WI38 (cell line): ENCODE data around the gene INSRR.

Experiments used
- H3K4me3 ChIP-seq: 2 replicates; pipeline ENCODE4 v1.5.1; 2011; ENCODE audit warnings: low read depth, mild to moderate bottlenecking, control low read depth, low read length
- TF ChIP-seq, protein P1 (sequence below): IDR thresholded peaks from 2 replicates; pipeline ENCODE4 v1.5.1; 2012; ENCODE audit warnings: low read depth, mild to moderate bottlenecking, control low read depth, low read length

The INSRR gene

DNA sequence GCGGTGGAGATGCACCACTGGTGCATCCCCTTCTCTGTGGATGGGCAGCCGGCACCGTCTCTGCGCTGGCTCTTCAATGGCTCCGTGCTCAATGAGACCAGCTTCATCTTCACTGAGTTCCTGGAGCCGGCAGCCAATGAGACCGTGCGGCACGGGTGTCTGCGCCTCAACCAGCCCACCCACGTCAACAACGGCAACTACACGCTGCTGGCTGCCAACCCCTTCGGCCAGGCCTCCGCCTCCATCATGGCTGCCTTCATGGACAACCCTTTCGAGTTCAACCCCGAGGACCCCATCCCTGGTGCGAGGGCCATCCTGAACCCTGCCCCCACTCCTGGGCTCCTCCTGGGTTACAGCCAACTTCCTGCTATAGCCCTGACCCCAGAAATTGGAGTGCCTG, 14.7 kb upstream of the INSRR start:
- TF ChIP-seq, protein P1, sequence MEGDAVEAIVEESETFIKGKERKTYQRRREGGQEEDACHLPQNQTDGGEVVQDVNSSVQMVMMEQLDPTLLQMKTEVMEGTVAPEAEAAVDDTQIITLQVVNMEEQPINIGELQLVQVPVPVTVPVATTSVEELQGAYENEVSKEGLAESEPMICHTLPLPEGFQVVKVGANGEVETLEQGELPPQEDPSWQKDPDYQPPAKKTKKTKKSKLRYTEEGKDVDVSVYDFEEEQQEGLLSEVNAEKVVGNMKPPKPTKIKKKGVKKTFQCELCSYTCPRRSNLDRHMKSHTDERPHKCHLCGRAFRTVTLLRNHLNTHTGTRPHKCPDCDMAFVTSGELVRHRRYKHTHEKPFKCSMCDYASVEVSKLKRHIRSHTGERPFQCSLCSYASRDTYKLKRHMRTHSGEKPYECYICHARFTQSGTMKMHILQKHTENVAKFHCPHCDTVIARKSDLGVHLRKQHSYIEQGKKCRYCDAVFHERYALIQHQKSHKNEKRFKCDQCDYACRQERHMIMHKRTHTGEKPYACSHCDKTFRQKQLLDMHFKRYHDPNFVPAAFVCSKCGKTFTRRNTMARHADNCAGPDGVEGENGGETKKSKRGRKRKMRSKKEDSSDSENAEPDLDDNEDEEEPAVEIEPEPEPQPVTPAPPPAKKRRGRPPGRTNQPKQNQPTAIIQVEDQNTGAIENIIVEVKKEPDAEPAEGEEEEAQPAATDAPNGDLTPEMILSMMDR: no peak

DNA sequence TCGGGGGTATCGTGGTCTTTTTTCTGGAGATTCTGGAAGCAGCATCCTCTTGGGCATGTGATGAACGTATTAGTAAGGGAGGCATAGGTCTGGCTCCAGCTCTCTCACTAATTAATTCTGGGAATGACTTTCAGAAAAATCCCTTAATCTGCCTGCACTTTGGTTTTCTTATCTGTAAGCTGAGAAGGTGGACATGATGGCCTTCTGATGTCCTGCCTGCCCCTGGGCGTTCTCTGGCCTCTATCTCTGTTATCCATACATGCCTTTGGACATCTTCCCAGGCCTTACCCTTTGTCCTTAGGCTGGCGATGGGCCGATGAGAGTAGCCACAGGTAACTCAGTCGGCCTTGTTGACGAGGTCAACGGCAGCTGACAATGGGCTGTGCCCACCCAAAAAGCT, 10.5 kb upstream of the INSRR start:
- TF ChIP-seq, protein P1: no peak
- no peak overlapping the region for H3K4me3 ChIP-seq

More for the DNA sequence above, 14.7 kb upstream of the INSRR start:
- H3K4me3 ChIP-seq: no peak overlapping the region

DNA sequence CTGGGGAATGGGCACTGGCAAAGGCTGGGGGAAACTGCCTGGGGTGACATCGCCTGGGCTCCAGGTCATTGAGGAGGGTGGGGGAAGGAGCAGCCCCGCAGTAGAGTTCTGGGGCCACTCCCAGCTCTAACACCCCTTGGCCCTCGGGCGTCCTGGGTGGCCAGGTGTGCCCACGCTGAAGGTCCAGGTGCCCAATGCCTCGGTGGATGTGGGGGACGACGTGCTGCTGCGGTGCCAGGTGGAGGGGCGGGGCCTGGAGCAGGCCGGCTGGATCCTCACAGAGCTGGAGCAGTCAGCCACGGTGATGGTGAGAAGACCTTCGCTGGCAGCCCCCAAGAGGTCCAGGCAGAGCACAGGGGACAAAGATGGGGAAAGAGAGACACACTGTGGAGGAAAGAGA, 9.4 kb upstream of the INSRR start:
- TF ChIP-seq, protein P1: no peak
- H3K4me3 ChIP-seq: no peak overlapping the region

DNA sequence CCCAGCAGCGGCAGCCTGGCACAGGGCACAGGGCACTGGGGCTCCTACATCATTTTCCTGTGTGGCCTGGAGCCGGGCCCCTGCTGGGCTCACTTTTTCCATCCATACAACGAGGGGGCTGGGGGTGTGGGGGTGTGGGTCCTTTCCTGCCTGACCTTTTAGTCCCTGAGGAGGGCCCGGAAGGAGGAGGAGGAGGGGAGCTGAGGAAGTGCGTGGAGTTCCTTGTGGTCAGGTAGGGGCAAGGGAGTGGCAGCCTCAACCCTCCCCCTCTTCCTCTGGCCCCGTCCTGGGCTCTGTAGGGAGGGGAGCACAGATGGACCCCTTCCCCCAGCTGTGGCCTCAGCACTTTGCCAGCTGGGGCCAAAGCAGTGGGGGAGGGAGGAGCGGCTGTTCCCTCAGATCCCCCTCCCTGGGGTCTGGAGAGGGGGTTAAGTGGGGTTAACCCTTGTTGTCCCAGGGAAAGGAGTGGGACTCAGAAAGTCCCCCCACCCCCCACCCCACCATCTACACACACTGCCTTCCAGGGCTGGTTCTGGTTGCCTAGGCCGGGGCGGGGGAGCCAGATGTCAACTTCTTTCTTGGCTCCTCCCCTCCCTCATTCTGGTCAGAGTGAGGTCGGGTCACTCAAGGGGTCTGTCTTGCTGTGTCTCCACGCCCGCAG, 7.5 kb upstream of the INSRR start:
- TF ChIP-seq, protein P1: no peak
- no peak overlapping the region for H3K4me3 ChIP-seq

DNA sequence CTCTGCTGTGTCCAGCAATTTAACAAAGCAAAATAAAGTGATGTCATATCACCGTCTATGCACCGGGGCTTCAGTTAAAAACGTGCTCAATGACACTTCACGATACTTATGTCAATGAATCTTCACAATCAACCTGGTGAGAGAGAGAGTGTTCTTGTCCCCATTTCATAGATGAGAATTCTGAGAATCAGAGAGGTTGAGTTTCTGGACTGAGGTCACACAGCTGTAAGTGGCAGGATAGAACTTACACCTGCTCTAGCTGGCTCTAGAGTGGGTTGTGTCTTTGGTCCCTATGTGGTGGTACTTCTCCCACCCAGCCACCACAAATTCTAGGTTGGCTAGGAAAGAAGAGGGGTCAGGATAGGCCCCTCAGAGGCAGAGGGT, 6.9 kb upstream of the INSRR start:
- TF ChIP-seq, protein P1: no peak
- H3K4me3 ChIP-seq: no peak overlapping the region

DNA sequence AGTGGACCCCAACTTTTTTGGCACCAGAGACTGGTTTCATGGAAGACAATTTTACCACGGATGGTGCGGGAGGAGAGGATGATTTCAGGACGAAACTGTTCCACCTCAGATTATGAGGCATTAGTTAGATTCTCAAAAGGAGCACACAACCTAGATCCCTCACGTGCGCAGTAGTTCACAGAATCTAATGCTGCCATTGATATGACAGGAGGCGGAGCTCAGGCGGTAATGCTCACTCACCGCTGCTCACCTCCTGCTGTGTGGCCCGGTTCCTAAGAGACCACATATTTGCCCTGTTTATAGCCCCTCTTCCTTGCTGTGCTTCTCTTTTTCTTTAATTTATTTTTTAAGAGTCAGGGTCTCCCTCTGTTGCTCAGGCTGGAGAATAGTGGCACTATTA, 6.3 kb upstream of the INSRR start:
- TF ChIP-seq, protein P1: no peak
- no peak overlapping the region for H3K4me3 ChIP-seq

DNA sequence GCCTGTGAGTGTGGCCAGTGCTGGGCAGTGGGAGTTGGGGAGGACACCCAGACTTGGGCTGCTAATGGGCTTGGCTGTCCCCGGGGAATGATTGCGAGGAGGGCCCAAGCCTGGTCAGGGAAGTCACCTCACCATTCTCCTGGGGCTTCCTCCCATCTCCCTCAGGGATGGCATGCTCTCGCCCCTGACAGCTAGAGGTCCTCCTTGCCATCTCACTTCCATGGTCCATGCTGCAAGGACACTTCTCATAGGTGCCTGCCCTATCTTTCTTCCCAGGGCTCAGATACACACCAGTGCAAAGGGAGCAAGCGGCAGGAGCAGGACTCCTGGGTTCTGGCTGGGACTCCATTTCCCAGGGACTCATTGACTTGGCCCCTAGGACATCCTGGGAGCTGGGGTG, 5.9 kb upstream of the INSRR start:
- TF ChIP-seq, protein P1: no peak
- H3K4me3 ChIP-seq: no peak overlapping the region
